HG02885 (cell line): ENCODE data around the gene ASIC2.

Experiments used
- ATAC-seq: cut with Tn5 transposase; IDR thresholded peaks from one replicate; pipeline ENCODE4 v1.9.1; 2021; ENCODE audit warnings: mild to moderate bottlenecking; ENCODE audit not compliant: unreplicated experiment, poor library complexity

ASIC2 gene

GRCh38 chr17:33167736-33168135 is 125.4 kb downstream of the ASIC2 start:
- no peak for ATAC-seq

GRCh38 chr17:33166472-33166871 is 126.6 kb downstream of the ASIC2 start:
- ATAC-seq: no peak

GRCh38 chr17:33164169-33164881 is 128.8 kb downstream of the ASIC2 start:
- ATAC-seq: no peak

GRCh38 chr17:33163533-33164168 is 129.4 kb downstream of the ASIC2 start:
- ATAC-seq: no peak

- ATAC-seq: no peak
These were observed 138.1 kb downstream of the ASIC2 start for GRCh38 chr17:33154869-33155455.

- no peak for ATAC-seq
These were observed 140.3 kb downstream of the ASIC2 start for GRCh38 chr17:33152783-33153182.

GRCh38 chr17:33151565-33151964 is 141.5 kb downstream of the ASIC2 start:
- no peak for ATAC-seq

GRCh38 chr17:33145941-33146340 is 147.2 kb downstream of the ASIC2 start:
- ATAC-seq: no peak

GRCh38 chr17:33144837-33145236 is 148.3 kb downstream of the ASIC2 start:
- no peak for ATAC-seq

- no peak for ATAC-seq
These were observed 150.3 kb downstream of the ASIC2 start for GRCh38 chr17:33142705-33143299.

- ATAC-seq: no peak
These were observed 152.5 kb downstream of the ASIC2 start for GRCh38 chr17:33140413-33141099.

- no peak for ATAC-seq
These were observed 154.5 kb downstream of the ASIC2 start for GRCh38 chr17:33138627-33139026.

GRCh38 chr17:33137426-33137825 is 155.7 kb downstream of the ASIC2 start:
- ATAC-seq: no peak

- ATAC-seq: no peak
These were observed 157.4 kb downstream of the ASIC2 start for GRCh38 chr17:33135691-33136090.

GRCh38 chr17:33131620-33132019 is 161.5 kb downstream of the ASIC2 start:
- no peak for ATAC-seq

- ATAC-seq: no peak
These were observed 165.4 kb downstream of the ASIC2 start for GRCh38 chr17:33127706-33128105.

- ATAC-seq: no peak
These were observed 167.0 kb downstream of the ASIC2 start for GRCh38 chr17:33126086-33126485.

GRCh38 chr17:33125552-33125950 is 167.5 kb downstream of the ASIC2 start:
- no peak for ATAC-seq

GRCh38 chr17:33124871-33125551 is 168.1 kb downstream of the ASIC2 start:
- ATAC-seq: no peak

GRCh38 chr17:33124185-33124584 is 168.9 kb downstream of the ASIC2 start:
- no peak for ATAC-seq
